Fibroblast of the aortic adventitia (primary cell): Measurements from ENCODE around the gene FLYWCH1. TPM values are rescaled to one million over a fixed set of nuclear protein-coding genes. Genes with fewer than 3 reads are reported as not detected.

Experiments
- DNase-seq: peaks from one replicate; pipeline ENCODE4 v3.0.0-alpha.2; 2010; ENCODE audit warnings: low read depth
- H3K4me3 ChIP-seq: 2 replicates; pipeline ENCODE4 v1.5.1; 2011; ENCODE audit warnings: low read depth, mild to moderate bottlenecking, control low read depth, low read length, moderate library complexity
- total RNA-seq: library from RNA; depleted of rRNA; stranded (reverse); fragments of >200 nt; gene quantifications from 2 replicates; pipeline ENCODE4 v1.2.3, GENCODE V29; 2012; ENCODE audit warnings: low replicate concordance
- TF ChIP-seq, protein P1 (sequence below): IDR thresholded peaks from 2 replicates; pipeline ENCODE4 v1.5.1; 2011; ENCODE audit warnings: mild to moderate bottlenecking, low read length, control low read depth, inconsistent platforms; ENCODE audit not compliant: insufficient read depth

FLYWCH1 gene, protein sequence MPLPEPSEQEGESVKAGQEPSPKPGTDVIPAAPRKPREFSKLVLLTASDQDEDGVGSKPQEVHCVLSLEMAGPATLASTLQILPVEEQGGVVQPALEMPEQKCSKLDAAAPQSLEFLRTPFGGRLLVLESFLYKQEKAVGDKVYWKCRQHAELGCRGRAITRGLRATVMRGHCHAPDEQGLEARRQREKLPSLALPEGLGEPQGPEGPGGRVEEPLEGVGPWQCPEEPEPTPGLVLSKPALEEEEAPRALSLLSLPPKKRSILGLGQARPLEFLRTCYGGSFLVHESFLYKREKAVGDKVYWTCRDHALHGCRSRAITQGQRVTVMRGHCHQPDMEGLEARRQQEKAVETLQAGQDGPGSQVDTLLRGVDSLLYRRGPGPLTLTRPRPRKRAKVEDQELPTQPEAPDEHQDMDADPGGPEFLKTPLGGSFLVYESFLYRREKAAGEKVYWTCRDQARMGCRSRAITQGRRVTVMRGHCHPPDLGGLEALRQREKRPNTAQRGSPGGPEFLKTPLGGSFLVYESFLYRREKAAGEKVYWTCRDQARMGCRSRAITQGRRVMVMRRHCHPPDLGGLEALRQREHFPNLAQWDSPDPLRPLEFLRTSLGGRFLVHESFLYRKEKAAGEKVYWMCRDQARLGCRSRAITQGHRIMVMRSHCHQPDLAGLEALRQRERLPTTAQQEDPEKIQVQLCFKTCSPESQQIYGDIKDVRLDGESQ
- total RNA-seq: 31.3 and 37.4 TPM in 2 replicates

DNA sequence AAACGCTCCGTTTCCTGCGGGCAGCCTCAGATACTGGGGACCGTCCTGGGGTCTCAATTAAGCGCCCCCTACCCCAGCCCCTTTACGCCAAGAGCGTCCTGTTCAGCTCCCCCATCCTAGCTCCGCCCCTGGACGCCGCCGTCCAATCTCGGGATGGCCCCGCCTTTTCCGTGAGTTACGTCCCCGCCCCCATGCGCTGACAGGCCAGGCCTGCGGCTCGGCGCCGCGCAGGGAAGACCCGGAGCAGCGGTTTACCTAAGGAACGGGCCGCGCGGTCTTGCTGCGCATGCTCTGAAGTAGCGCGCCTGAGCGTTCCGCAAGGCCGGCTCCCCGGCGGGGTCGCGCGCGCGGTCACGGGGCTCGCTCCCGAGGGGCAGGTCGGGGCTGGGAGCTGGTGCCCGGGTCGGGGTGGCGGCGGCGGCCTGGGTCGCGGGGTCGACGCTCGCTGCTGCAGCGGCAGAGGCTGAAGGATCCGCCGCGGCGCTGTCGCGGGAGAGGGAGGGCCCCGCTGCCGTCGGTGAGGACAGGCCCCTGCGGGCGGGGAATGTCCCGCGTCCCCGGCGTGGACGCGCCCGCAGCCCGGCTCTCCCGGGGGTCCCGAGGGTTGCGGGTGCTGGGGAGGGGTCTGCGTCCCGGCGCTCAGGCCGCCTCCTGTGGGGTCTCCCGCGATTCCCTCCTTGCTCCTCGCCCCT, at the start of gene FLYWCH1:
Gene FLYWCH1 (plus strand): TSS at position 294 of the 692 bp plus-strand sequence. CDS start 17,755 bp downstream, outside the sequence.
- DNase-seq: peak; percentile 97
- TF ChIP-seq, protein P1, sequence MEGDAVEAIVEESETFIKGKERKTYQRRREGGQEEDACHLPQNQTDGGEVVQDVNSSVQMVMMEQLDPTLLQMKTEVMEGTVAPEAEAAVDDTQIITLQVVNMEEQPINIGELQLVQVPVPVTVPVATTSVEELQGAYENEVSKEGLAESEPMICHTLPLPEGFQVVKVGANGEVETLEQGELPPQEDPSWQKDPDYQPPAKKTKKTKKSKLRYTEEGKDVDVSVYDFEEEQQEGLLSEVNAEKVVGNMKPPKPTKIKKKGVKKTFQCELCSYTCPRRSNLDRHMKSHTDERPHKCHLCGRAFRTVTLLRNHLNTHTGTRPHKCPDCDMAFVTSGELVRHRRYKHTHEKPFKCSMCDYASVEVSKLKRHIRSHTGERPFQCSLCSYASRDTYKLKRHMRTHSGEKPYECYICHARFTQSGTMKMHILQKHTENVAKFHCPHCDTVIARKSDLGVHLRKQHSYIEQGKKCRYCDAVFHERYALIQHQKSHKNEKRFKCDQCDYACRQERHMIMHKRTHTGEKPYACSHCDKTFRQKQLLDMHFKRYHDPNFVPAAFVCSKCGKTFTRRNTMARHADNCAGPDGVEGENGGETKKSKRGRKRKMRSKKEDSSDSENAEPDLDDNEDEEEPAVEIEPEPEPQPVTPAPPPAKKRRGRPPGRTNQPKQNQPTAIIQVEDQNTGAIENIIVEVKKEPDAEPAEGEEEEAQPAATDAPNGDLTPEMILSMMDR: no peak
- peak within 1 kb of the TSS; percentile 86 for H3K4me3 ChIP-seq

DNA sequence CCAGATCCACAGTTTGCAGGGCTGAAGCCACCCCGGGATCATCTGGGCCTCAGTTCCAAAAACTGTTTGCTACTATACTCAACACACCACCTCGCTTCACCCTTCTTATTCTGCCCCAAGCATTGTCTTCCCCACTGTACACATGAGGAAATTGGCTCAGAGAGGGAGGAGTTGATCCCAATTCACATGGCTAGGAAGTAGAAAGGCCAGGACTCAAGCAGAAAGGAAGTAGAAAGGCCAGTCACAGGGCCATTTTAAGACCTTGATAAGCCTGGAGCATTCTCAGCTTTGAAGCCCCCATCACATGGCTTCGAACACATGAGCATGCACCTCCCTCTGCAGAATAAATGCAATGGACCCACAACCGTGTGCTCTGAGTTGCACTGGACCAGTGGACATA, 46.1 kb upstream of the FLYWCH1 start:
- no peak overlapping the region for H3K4me3 ChIP-seq
- TF ChIP-seq, protein P1: no peak
- no peak for DNase-seq

DNA sequence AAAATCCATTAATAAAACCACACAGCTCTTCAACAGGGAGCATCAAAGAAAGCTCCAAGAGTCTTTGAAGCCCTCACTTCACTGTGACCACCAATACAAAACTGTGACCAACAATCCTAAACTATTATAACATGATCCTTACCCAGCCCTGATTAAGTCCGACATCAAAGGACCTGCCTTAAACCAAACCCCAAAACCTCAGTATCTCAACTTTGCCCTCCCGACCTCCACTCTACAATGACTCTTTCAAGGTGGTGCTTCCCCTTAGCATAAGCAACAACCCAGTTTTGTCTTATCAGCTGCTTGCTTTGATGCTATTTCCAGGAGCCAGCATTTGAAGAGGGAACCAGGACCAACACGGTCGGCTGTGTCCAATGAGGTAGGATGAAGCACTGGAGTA, 45.3 kb upstream of the FLYWCH1 start:
- no peak for DNase-seq
- TF ChIP-seq, protein P1: no peak
- H3K4me3 ChIP-seq: no peak overlapping the region

DNA sequence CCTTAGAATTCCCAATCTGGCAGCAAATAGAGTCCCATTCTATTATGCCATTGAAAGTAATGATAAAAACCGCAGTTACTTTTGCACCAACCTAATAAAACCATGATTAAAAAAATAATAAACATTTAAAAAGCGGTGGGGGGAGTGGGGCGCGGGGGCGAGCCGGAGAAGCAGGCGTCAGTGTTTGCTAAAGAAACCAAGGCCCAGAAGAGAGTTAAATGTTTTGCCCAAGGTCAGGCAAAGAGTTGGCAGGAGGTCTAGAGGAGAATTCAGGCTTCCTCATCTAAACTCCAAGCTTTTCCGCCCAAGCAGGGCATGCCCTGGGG, 44.1 kb upstream of the FLYWCH1 start:
- DNase-seq: no peak
- TF ChIP-seq, protein P1: no peak
- H3K4me3 ChIP-seq: peak overlapping the region; percentile 70

DNA sequence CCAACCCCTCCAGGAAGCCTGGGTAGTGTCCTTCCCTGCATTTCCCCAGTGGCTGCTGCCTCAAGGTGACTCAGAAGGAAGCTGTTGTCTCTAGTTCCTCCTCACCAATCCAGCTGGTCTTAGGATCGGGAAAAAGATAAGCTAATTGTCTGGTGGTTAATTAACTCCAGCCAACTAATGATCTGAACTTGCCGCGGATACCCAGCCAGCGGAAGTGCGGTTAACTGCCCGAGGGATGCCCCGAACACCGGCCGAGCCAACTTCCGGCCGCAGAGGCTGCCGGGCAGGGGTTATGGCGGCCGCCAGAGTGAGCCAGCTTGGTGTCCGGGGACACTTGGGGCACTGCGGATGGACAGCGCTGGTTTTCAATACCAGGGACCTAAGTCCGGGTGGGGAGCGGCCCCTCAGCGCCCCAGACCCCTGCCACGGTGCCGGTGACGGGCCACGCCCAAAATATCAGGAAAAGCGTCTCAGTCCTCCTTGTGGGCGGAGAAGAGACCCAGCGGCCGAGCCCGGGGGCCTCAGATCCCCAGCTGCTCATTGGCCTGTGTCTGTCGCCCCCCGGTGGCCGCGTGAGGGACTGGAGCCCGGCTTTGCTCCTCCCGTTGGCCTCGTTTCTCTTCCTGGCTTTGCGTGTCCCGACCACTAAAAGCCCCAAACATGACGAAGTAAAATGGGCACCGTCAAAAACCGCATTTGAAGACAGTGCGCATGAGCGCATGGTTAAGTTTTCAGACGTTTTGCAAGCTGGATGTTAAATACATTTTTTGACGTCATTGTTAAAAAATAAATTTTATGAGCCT, 43.5 kb upstream of the FLYWCH1 start:
- peak overlapping the region; percentile 70 for H3K4me3 ChIP-seq
- TF ChIP-seq, protein P1: peak; percentile 95
- DNase-seq: peak; percentile 93

DNA sequence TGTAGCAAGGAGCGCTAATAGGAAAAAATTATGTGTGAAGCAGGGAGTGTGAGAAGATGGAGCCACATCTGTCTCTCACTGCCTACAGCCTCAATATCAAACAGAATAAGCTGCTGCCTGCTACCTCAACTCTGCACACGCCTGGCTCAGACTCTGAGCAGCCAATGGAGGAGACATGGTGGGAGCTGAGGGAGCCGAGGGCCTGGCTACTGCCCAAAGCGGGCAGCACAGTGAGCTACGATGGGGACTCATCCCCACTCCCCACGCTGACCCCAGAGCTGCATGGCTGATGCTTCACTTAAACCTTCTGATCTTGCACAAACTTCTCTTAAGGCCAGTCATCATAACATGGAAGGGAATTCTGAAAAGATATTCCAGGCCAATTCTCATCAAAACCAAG, 39.8 kb upstream of the FLYWCH1 start:
- DNase-seq: no peak
- TF ChIP-seq, protein P1: no peak
- no peak overlapping the region for H3K4me3 ChIP-seq
